Measurements from ENCODE around the gene C19orf25. TPM values are rescaled to one million over a fixed set of nuclear protein-coding genes. Genes with fewer than 3 reads are reported as not detected.
"Not testable (repeated sequence)": the region's sequence is repeated elsewhere in the genome, so short reads cannot be mapped to it uniquely, and the experiment has no call there.

The C19orf25 gene
- total RNA-seq, 4 donors from 2014 or later, result 21.6 to 43.6 (median 29.8) TPM

GRCh38 chr19:1502433-1503088 lies 23.5 kb upstream of the C19orf25 start:
- TF ChIP-seq EP300 (IDR thresholded peaks at IDR 0.05) (no peak), CTCF (IDR thresholded peaks at IDR 0.05) (no peak), POLR2AphosphoS5 (IDR thresholded peaks at IDR 0.05) (no peak), POLR2A (IDR thresholded peaks at IDR 0.05; ENCODE audit: low read depth) (no peak)
- WGBS, result 57% methylated on average over 14 of the region's 14 CpGs
- Histone ChIP-seq H3K9me3 (no peaks in the 10 kb centered on the region), H3K36me3 (peaks cover 0 to 7% (median 3%) of the 10 kb centered on the region in 4 donors), H3K4me1 (peaks cover 14 to 22% (median 18%) of the 10 kb centered on the region in 4 donors), H3K27me3 (peaks cover 4 to 70% (median 26%) of the 10 kb centered on the region in 4 donors), H3K27ac (replicated peaks in 1 of 4) (no peak overlapping the region), H3K4me3 (no peak overlapping the region)
- DNase-seq (ENCODE audit: extremely low spot score), result no peak
- intact Hi-C loops (cut with DNase I), result no loop called here

- intact Hi-C loops (cut with DNase I), result no loop called here
- peaks cover 0 to 7% (median 3%) of the 10 kb centered on the region in 4 donors for H3K36me3 ChIP-seq
- H3K4me1 ChIP-seq, result peaks cover 8 to 12% (median 11%) of the 10 kb centered on the region in 4 donors
- no peak overlapping the region for H3K4me3 ChIP-seq
- H3K27ac ChIP-seq (replicated peaks in 1 of 4), result no peak overlapping the region
- no peaks in the 10 kb centered on the region for H3K9me3 ChIP-seq
- peaks cover 4 to 70% (median 25%) of the 10 kb centered on the region in 4 donors for H3K27me3 ChIP-seq
- TF ChIP-seq EP300 (IDR thresholded peaks at IDR 0.05) (no peak), POLR2A (IDR thresholded peaks at IDR 0.05; ENCODE audit: low read depth) (no peak), CTCF (IDR thresholded peaks at IDR 0.05) (no peak), POLR2AphosphoS5 (IDR thresholded peaks at IDR 0.05) (no peak)
- no peak for DNase-seq (ENCODE audit: extremely low spot score)
- 75% methylated on average over 2 of the region's 9 CpGs for WGBS
Observed at GRCh38 chr19:1501200-1501595, 22.2 kb upstream of the C19orf25 start.

GRCh38 chr19:1499231-1499630 lies 20.2 kb upstream of the C19orf25 start:
- intact Hi-C loops (cut with DNase I), result not testable (repeated sequence)
- H3K27me3 ChIP-seq, result peaks cover 4 to 63% (median 24%) of the 10 kb centered on the region in 4 donors

GRCh38 chr19:1497578-1498235 lies 18.7 kb upstream of the C19orf25 start:
- no peaks in the 10 kb centered on the region for H3K4me1 ChIP-seq
- H3K4me3 ChIP-seq, result no peak overlapping the region
- WGBS, result 86% methylated on average over 21 of the region's 25 CpGs
- DNase-seq (ENCODE audit: extremely low spot score), result no peak
- intact Hi-C loops (cut with DNase I), result no loop called here
- no peak overlapping the region for H3K27ac ChIP-seq (replicated peaks in 1 of 4)
- H3K9me3 ChIP-seq, result no peaks in the 10 kb centered on the region
- no peaks in the 10 kb centered on the region for H3K36me3 ChIP-seq
- H3K27me3 ChIP-seq, result peaks cover 0 to 50% (median 9%) of the 10 kb centered on the region in 4 donors
- TF ChIP-seq POLR2A (IDR thresholded peaks at IDR 0.05; ENCODE audit: low read depth) (no peak), EP300 (IDR thresholded peaks at IDR 0.05) (no peak), CTCF (IDR thresholded peaks at IDR 0.05) (no peak), POLR2AphosphoS5 (IDR thresholded peaks at IDR 0.05) (no peak)

More at GRCh38 chr19:1499231-1499630, 20.2 kb upstream of the C19orf25 start:
- not testable (repeated sequence) for H3K4me3 ChIP-seq; H3K9me3 ChIP-seq; H3K27ac ChIP-seq (replicated peaks in 1 of 4); DNase-seq (ENCODE audit: extremely low spot score); H3K36me3 ChIP-seq
- 80% methylated on average over 4 of the region's 34 CpGs for WGBS
- H3K4me1 ChIP-seq, result peaks cover 8 to 12% (median 11%) of the 10 kb centered on the region in 4 donors

GRCh38 chr19:1496714-1497577 lies 17.9 kb upstream of the C19orf25 start:
- Histone ChIP-seq H3K4me3 (no peak overlapping the region), H3K4me1 (peaks cover 0 to under 1% (median 0%) of the 10 kb centered on the region in 4 donors), H3K36me3 (no peaks in the 10 kb centered on the region), H3K9me3 (no peaks in the 10 kb centered on the region), H3K27ac (replicated peaks in 1 of 4) (no peak overlapping the region), H3K27me3 (peaks cover 0 to 50% (median 5%) of the 10 kb centered on the region in 4 donors)
- intact Hi-C loops (cut with DNase I), result no loop called here
- no peak for DNase-seq (ENCODE audit: extremely low spot score)
- TF ChIP-seq POLR2AphosphoS5 (IDR thresholded peaks at IDR 0.05), result no peak
- no peak for TF ChIP-seq POLR2A (IDR thresholded peaks at IDR 0.05; ENCODE audit: low read depth)
- no peak for TF ChIP-seq EP300 (IDR thresholded peaks at IDR 0.05)
- no peak for TF ChIP-seq CTCF (IDR thresholded peaks at IDR 0.05)
- 67% methylated on average over 30 of the region's 39 CpGs for whole genome bisulfite sequencing

Data from esophagus muscularis mucosa (tissue), 4 donors.